A673 (cell line): Measurements from ENCODE around the gene CAPN10. TPM values are rescaled to one million over a fixed set of nuclear protein-coding genes. Genes with fewer than 3 reads are reported as not detected.

ENCODE experiments used
- BruUV-seq: library from RNA; stranded (reverse); fragments of 400-500 nt; replicated peaks from 2 replicates; lab custom pipeline; 2021; lab: Mats Ljungman, UMichigan
- CTCF ChIA-PET: fragments of 300-600 bp; sonication (Branson Sonifier 250); formaldehyde crosslinking; loops from one replicate; lab custom pipeline; 2022; ENCODE audit warnings: antibody characterized with exemption; lab: Charles Lee
- POLR2A ChIA-PET: fragments of 300-600 bp; sonication (Branson Sonifier 250); formaldehyde crosslinking; loops from one replicate; lab custom pipeline; 2022; ENCODE audit warnings: antibody characterized with exemption; ENCODE audit not compliant: low non-redundant PET; lab: Charles Lee
- DNase-seq: peaks from one replicate; pipeline ENCODE4 v3.0.0-alpha.2; 2015; ENCODE audit warnings: low spot score
- H3K27ac ChIP-seq: fragments of 200-600 bp; sonication (generic); 2 replicates; pipeline ENCODE4 v1.5.1; 2016; ENCODE audit warnings: mixed run types, low read depth, mild to moderate bottlenecking, mixed read lengths, antibody characterized with exemption, low read length; ENCODE audit not compliant: poor library complexity, severe bottlenecking
- H3K27me3 ChIP-seq: fragments of 200-600 bp; sonication (generic); replicated peaks from 2 replicates; pipeline ENCODE4 v1.6.1; 2017; ENCODE audit warnings: mixed run types, low read depth, mild to moderate bottlenecking, mixed read lengths, antibody characterized with exemption, low read length; ENCODE audit not compliant: insufficient read depth, poor library complexity
- H3K36me3 ChIP-seq: fragments of 200-600 bp; sonication (generic); 2 replicates; pipeline ENCODE4 v1.6.1; 2016; ENCODE audit warnings: mixed run types, mild to moderate bottlenecking, mixed read lengths, antibody characterized with exemption, low read length; ENCODE audit not compliant: insufficient read depth, poor library complexity, severe bottlenecking
- H3K4me1 ChIP-seq: fragments of 200-600 bp; sonication (generic); 2 replicates; pipeline ENCODE4 v1.6.1; 2017; ENCODE audit warnings: mixed run types, mild to moderate bottlenecking, mixed read lengths, antibody characterized with exemption, low read length; ENCODE audit not compliant: insufficient read depth, poor library complexity, severe bottlenecking
- H3K4me3 ChIP-seq: fragments of 200-600 bp; sonication (generic); 2 replicates; pipeline ENCODE4 v1.5.1; 2016; ENCODE audit warnings: low read depth, mixed run types, mild to moderate bottlenecking, mixed read lengths, low read length; ENCODE audit not compliant: poor library complexity, severe bottlenecking
- H3K9me3 ChIP-seq: fragments of 200-600 bp; sonication (generic); 2 replicates; pipeline ENCODE4 v1.6.1; 2016; ENCODE audit warnings: mixed run types, low read depth, mild to moderate bottlenecking, mixed read lengths, antibody characterized with exemption, low read length; ENCODE audit not compliant: poor library complexity, severe bottlenecking
- EZH2 ChIP-seq: fragments of 200-600 bp; sonication (generic); IDR thresholded peaks from 2 replicates; pipeline ENCODE4 v1.6.1; 2017; ENCODE audit warnings: borderline replicate concordance, low read depth, mild to moderate bottlenecking, mixed read lengths, antibody characterized with exemption, low read length; ENCODE audit not compliant: poor library complexity, severe bottlenecking
- intact Hi-C: fragments of 100-400 bp; cut with micrococcal nuclease; formaldehyde crosslinking; loops from one replicate; pipeline ENCODE4 v1.10.0; 2022; ENCODE audit not compliant: unreplicated experiment
- total RNA-seq: library from RNA; stranded (reverse); gene quantifications from 2 replicates; pipeline ENCODE4 v1.2.3, GENCODE V29; 2021
- TF ChIP-seq, protein P1 (sequence below): fragments of 300-800, 200-600 bp; sonication (generic); conservative IDR thresholded peaks from 2 replicates; pipeline ENCODE4 v1.5.1; 2017; ENCODE audit warnings: low read depth, mild to moderate bottlenecking, antibody characterized with exemption, low read length, moderate library complexity, mixed read lengths

Gene CAPN10
- total RNA-seq, 1 experiment from 2014 or later: 43.5 TPM

DNA sequence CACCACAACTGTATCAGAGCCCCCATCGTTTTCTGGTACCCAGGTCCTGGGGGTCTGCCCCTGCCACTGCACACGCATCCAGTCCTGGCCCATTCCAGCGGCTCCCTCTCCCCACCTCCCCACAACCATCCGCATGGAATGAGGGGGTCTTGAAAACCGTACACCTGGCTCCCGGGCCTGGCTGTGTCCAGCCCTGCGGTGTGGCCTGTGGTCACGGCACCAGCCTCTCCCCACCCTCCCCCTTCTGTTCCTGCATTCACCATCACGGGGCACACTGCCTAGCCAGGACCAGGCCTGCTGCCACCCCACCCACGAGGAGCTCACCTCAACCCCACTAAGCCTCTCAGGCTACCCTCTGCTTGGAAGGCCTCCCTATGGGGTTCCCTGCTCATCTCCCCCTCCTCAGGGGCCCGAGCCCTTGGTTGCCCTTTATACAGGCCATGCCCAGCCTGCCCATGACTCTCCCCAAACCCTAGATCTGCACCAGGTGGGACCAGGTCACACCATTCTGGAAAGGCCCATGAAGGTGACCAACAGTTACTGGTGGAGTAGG, 50.1 kb downstream of the CAPN10 start:
- no TSS peak for BruUV-seq
- Histone ChIP-seq H3K4me3 (no peak overlapping the region), H3K4me1 (no peaks in the 10 kb centered on the region), H3K9me3 (no peaks in the 10 kb centered on the region), H3K27ac (no peak overlapping the region), H3K36me3 (no peaks in the 10 kb centered on the region), H3K27me3 (peaks cover 9% of the 10 kb centered on the region)
- intact Hi-C loops: no loop called here
- CTCF ChIA-PET: no interaction called here
- TF ChIP-seq EZH2: no peak
- POLR2A ChIA-PET: no interaction called here
- no peak for DNase-seq

GRCh38 chr2:240637116-240637900, 50.8 kb downstream of the CAPN10 start:
- TF ChIP-seq, protein P1, sequence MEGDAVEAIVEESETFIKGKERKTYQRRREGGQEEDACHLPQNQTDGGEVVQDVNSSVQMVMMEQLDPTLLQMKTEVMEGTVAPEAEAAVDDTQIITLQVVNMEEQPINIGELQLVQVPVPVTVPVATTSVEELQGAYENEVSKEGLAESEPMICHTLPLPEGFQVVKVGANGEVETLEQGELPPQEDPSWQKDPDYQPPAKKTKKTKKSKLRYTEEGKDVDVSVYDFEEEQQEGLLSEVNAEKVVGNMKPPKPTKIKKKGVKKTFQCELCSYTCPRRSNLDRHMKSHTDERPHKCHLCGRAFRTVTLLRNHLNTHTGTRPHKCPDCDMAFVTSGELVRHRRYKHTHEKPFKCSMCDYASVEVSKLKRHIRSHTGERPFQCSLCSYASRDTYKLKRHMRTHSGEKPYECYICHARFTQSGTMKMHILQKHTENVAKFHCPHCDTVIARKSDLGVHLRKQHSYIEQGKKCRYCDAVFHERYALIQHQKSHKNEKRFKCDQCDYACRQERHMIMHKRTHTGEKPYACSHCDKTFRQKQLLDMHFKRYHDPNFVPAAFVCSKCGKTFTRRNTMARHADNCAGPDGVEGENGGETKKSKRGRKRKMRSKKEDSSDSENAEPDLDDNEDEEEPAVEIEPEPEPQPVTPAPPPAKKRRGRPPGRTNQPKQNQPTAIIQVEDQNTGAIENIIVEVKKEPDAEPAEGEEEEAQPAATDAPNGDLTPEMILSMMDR: no peak
- no peak for TF ChIP-seq EZH2
- no TSS peak for BruUV-seq
- intact Hi-C loops: no loop called here
- no peak overlapping the region for H3K4me3 ChIP-seq
- H3K9me3 ChIP-seq: no peaks in the 10 kb centered on the region
- H3K36me3 ChIP-seq: no peaks in the 10 kb centered on the region
- no peak overlapping the region for H3K27ac ChIP-seq
- H3K4me1 ChIP-seq: no peaks in the 10 kb centered on the region
- no peak for DNase-seq
- ChIA-PET CTCF (no interaction called here), POLR2A (no interaction called here)
- H3K27me3 ChIP-seq: peaks cover 9% of the 10 kb centered on the region

DNA sequence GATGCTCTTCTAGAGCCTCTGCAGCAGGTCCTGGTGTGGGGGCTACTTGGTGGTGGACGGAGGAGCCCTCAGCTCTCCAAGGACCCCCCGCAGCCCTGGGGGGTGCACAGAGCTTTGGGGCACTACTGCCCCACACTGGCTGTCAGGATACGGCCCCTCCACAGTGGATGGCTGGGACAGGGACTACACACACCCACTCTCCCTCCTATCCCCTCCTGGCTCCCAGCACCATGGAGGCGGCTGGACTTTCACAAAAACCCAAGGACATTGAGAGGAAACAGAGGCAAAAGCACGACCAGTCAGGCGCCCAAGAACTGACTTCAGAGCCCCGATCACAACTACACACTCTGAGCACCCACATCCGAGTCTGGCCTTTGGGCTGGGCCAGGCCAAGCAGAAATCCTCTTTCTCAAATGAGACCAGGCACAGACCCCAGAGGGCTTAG, 51.4 kb downstream of the CAPN10 start:
- Histone ChIP-seq H3K36me3 (no peaks in the 10 kb centered on the region), H3K27me3 (peaks cover 9% of the 10 kb centered on the region), H3K4me3 (no peak overlapping the region), H3K27ac (no peak overlapping the region), H3K9me3 (no peaks in the 10 kb centered on the region), H3K4me1 (no peaks in the 10 kb centered on the region)
- TF ChIP-seq, protein P1: no peak
- TF ChIP-seq EZH2: no peak
- BruUV-seq: no TSS peak
- POLR2A ChIA-PET: no interaction called here
- DNase-seq: no peak
- CTCF ChIA-PET: no interaction called here
- intact Hi-C loops: no loop called here
